ENCODE data around the gene ZNF564.
"Not testable (repeated sequence)": the region's sequence is repeated elsewhere in the genome, so short reads cannot be mapped to it uniquely, and the experiment has no call there.

ZNF564 gene

GRCh38 chr19:12551060-12551832 is at the start of gene ZNF564:
Gene ZNF564, minus strand, starts transcription at chr19:12551482. Its CDS starts 150 bp downstream, at chr19:12551332.
- Histone ChIP-seq H3K9ac (ENCODE audit: low read depth, low read length) (peak within 1 kb of the TSS; percentile 97), H3K27me3 (ENCODE audit: control insufficient read depth, insufficient read depth, low read length) (no peaks in the 10 kb centered on the region), H3K4me3 (ENCODE audit: low read depth, low read length) (peak within 1 kb of the TSS; percentile 95), H3K36me3 (ENCODE audit: control insufficient read depth, insufficient read depth, low read length) (no peaks in the 10 kb centered on the region), H3K4me1 (ENCODE audit: control insufficient read depth, insufficient read depth, low read length) (peaks cover 2% of the 10 kb centered on the region), H3K9me3 (ENCODE audit: control insufficient read depth, insufficient read depth, low read length) (no peaks in the 10 kb centered on the region)

GRCh38 chr19:12597594-12597993 is 46.3 kb upstream of the ZNF564 start:
- H3K9me3 ChIP-seq (ENCODE audit: control insufficient read depth, insufficient read depth, low read length): no peaks in the 10 kb centered on the region
- peaks cover 3% of the 10 kb centered on the region for H3K36me3 ChIP-seq (ENCODE audit: control insufficient read depth, insufficient read depth, low read length)

GRCh38 chr19:12596927-12597548 is 45.8 kb upstream of the ZNF564 start:
- peak overlapping the region; percentile 30 for H3K4me3 ChIP-seq (ENCODE audit: low read depth, low read length)
- H3K4me1 ChIP-seq (ENCODE audit: control insufficient read depth, insufficient read depth, low read length): peaks cover 3% of the 10 kb centered on the region
- peaks cover 3% of the 10 kb centered on the region for H3K36me3 ChIP-seq (ENCODE audit: control insufficient read depth, insufficient read depth, low read length)
- H3K27me3 ChIP-seq (ENCODE audit: control insufficient read depth, insufficient read depth, low read length): no peaks in the 10 kb centered on the region
- no peak overlapping the region for H3K9ac ChIP-seq (ENCODE audit: low read depth, low read length)
- no peaks in the 10 kb centered on the region for H3K9me3 ChIP-seq (ENCODE audit: control insufficient read depth, insufficient read depth, low read length)

More at GRCh38 chr19:12597594-12597993, 46.3 kb upstream of the ZNF564 start:
- H3K9ac ChIP-seq (ENCODE audit: low read depth, low read length): no peak overlapping the region
- H3K4me3 ChIP-seq (ENCODE audit: low read depth, low read length): no peak overlapping the region
- peaks cover 3% of the 10 kb centered on the region for H3K4me1 ChIP-seq (ENCODE audit: control insufficient read depth, insufficient read depth, low read length)
- no peaks in the 10 kb centered on the region for H3K27me3 ChIP-seq (ENCODE audit: control insufficient read depth, insufficient read depth, low read length)

GRCh38 chr19:12596485-12596884 is 45.2 kb upstream of the ZNF564 start:
- Histone ChIP-seq H3K9ac (ENCODE audit: low read depth, low read length) (no peak overlapping the region), H3K4me1 (ENCODE audit: control insufficient read depth, insufficient read depth, low read length) (peaks cover 3% of the 10 kb centered on the region), H3K27me3 (ENCODE audit: control insufficient read depth, insufficient read depth, low read length) (no peaks in the 10 kb centered on the region), H3K9me3 (ENCODE audit: control insufficient read depth, insufficient read depth, low read length) (no peaks in the 10 kb centered on the region), H3K4me3 (ENCODE audit: low read depth, low read length) (peak overlapping the region; percentile 30), H3K36me3 (ENCODE audit: control insufficient read depth, insufficient read depth, low read length) (peaks cover 3% of the 10 kb centered on the region)

- Histone ChIP-seq H3K36me3 (ENCODE audit: control insufficient read depth, insufficient read depth, low read length) (peaks cover 16% of the 10 kb centered on the region), H3K4me3 (ENCODE audit: low read depth, low read length) (no peak overlapping the region), H3K9me3 (ENCODE audit: control insufficient read depth, insufficient read depth, low read length) (peaks cover 10% of the 10 kb centered on the region)
Observed at GRCh38 chr19:12581100-12581499, 29.8 kb upstream of the ZNF564 start.

GRCh38 chr19:12580180-12580694 is 29.0 kb upstream of the ZNF564 start:
- H3K36me3 ChIP-seq (ENCODE audit: control insufficient read depth, insufficient read depth, low read length): peaks cover 16% of the 10 kb centered on the region
- no peaks in the 10 kb centered on the region for H3K4me1 ChIP-seq (ENCODE audit: control insufficient read depth, insufficient read depth, low read length)
- H3K4me3 ChIP-seq (ENCODE audit: low read depth, low read length): no peak overlapping the region
- H3K9me3 ChIP-seq (ENCODE audit: control insufficient read depth, insufficient read depth, low read length): peaks cover 10% of the 10 kb centered on the region
- H3K9ac ChIP-seq (ENCODE audit: low read depth, low read length): no peak overlapping the region
- no peaks in the 10 kb centered on the region for H3K27me3 ChIP-seq (ENCODE audit: control insufficient read depth, insufficient read depth, low read length)

More at GRCh38 chr19:12581100-12581499, 29.8 kb upstream of the ZNF564 start:
- no peaks in the 10 kb centered on the region for H3K4me1 ChIP-seq (ENCODE audit: control insufficient read depth, insufficient read depth, low read length)
- no peak overlapping the region for H3K9ac ChIP-seq (ENCODE audit: low read depth, low read length)
- H3K27me3 ChIP-seq (ENCODE audit: control insufficient read depth, insufficient read depth, low read length): no peaks in the 10 kb centered on the region

GRCh38 chr19:12578641-12579040 is 27.4 kb upstream of the ZNF564 start:
- Histone ChIP-seq H3K27me3 (ENCODE audit: control insufficient read depth, insufficient read depth, low read length) (no peaks in the 10 kb centered on the region), H3K9me3 (ENCODE audit: control insufficient read depth, insufficient read depth, low read length) (peaks cover 10% of the 10 kb centered on the region), H3K9ac (ENCODE audit: low read depth, low read length) (no peak overlapping the region), H3K4me1 (ENCODE audit: control insufficient read depth, insufficient read depth, low read length) (peaks cover 4% of the 10 kb centered on the region), H3K4me3 (ENCODE audit: low read depth, low read length) (no peak overlapping the region), H3K36me3 (ENCODE audit: control insufficient read depth, insufficient read depth, low read length) (peaks cover 16% of the 10 kb centered on the region)

GRCh38 chr19:12574036-12574435 is 22.8 kb upstream of the ZNF564 start:
- Histone ChIP-seq H3K4me1 (ENCODE audit: control insufficient read depth, insufficient read depth, low read length) (peaks cover 6% of the 10 kb centered on the region), H3K4me3 (ENCODE audit: low read depth, low read length) (no peak overlapping the region)

GRCh38 chr19:12567951-12568350 is 16.7 kb upstream of the ZNF564 start:
- H3K4me3 ChIP-seq (ENCODE audit: low read depth, low read length): no peak overlapping the region

More at GRCh38 chr19:12574036-12574435, 22.8 kb upstream of the ZNF564 start:
- no peak overlapping the region for H3K9ac ChIP-seq (ENCODE audit: low read depth, low read length)
- no peaks in the 10 kb centered on the region for H3K27me3 ChIP-seq (ENCODE audit: control insufficient read depth, insufficient read depth, low read length)
- H3K36me3 ChIP-seq (ENCODE audit: control insufficient read depth, insufficient read depth, low read length): no peaks in the 10 kb centered on the region
- no peaks in the 10 kb centered on the region for H3K9me3 ChIP-seq (ENCODE audit: control insufficient read depth, insufficient read depth, low read length)

GRCh38 chr19:12566380-12566779 is 15.1 kb upstream of the ZNF564 start:
- H3K4me1 ChIP-seq (ENCODE audit: control insufficient read depth, insufficient read depth, low read length); H3K9me3 ChIP-seq (ENCODE audit: control insufficient read depth, insufficient read depth, low read length); H3K36me3 ChIP-seq (ENCODE audit: control insufficient read depth, insufficient read depth, low read length); H3K4me3 ChIP-seq (ENCODE audit: low read depth, low read length); H3K27me3 ChIP-seq (ENCODE audit: control insufficient read depth, insufficient read depth, low read length); H3K9ac ChIP-seq (ENCODE audit: low read depth, low read length): not testable (repeated sequence)

More at GRCh38 chr19:12567951-12568350, 16.7 kb upstream of the ZNF564 start:
- no peaks in the 10 kb centered on the region for H3K36me3 ChIP-seq (ENCODE audit: control insufficient read depth, insufficient read depth, low read length)
- H3K4me1 ChIP-seq (ENCODE audit: control insufficient read depth, insufficient read depth, low read length): peaks cover 4% of the 10 kb centered on the region
- no peaks in the 10 kb centered on the region for H3K27me3 ChIP-seq (ENCODE audit: control insufficient read depth, insufficient read depth, low read length)
- no peaks in the 10 kb centered on the region for H3K9me3 ChIP-seq (ENCODE audit: control insufficient read depth, insufficient read depth, low read length)
- no peak overlapping the region for H3K9ac ChIP-seq (ENCODE audit: low read depth, low read length)

- Histone ChIP-seq H3K36me3 (ENCODE audit: control insufficient read depth, insufficient read depth, low read length) (no peaks in the 10 kb centered on the region), H3K4me1 (ENCODE audit: control insufficient read depth, insufficient read depth, low read length) (peaks cover 2% of the 10 kb centered on the region), H3K9me3 (ENCODE audit: control insufficient read depth, insufficient read depth, low read length) (no peaks in the 10 kb centered on the region), H3K27me3 (ENCODE audit: control insufficient read depth, insufficient read depth, low read length) (no peaks in the 10 kb centered on the region), H3K4me3 (ENCODE audit: low read depth, low read length) (no peak overlapping the region), H3K9ac (ENCODE audit: low read depth, low read length) (no peak overlapping the region)
Observed at GRCh38 chr19:12564016-12564664, 12.9 kb upstream of the ZNF564 start.
